Liver (tissue), 2 donors: ENCODE results near the gene ETFRF1.

ENCODE experiments used
- CTCF ChIP-seq: fragments of 150-350 bp; IDR thresholded peaks from 2 replicates; pipeline ENCODE4 v1.5.1; 2017; ENCODE audit warnings: improper control_type of control experiment, low read depth, low read length; ENCODE audit not compliant: missing input control
- ZBTB33 ChIP-seq: IDR thresholded peaks from 2 replicates; pipeline ENCODE4 v1.6.1; 2016; ENCODE audit warnings: antibody characterized with exemption
- donor health status: healthy.

- TF ChIP-seq CTCF (peak; percentile 59), ZBTB33 (no peak)
Observed at GRCh38 chr12:25241167-25242020, 46.4 kb downstream of the ETFRF1 start.
